HepG2 (cell line): ENCODE results near the gene IL1RL2. TPM values are rescaled to one million over a fixed set of nuclear protein-coding genes. Genes with fewer than 3 reads are reported as not detected.

Experiments used
- EEA1 ChIP-seq: sonication (generic); formaldehyde crosslinking; IDR thresholded peaks from 2 replicates; pipeline ENCODE4 v1.5.1; 2020; ENCODE audit warnings: mild to moderate bottlenecking, missing genetic modification reagents, borderline replicate concordance
- EP300 ChIP-seq, 3 experiments: sonication (generic) in 1 of 3; formaldehyde crosslinking in 1 of 3; IDR thresholded peaks; 2 replicates each; pipeline versions ENCODE4 v1.5.1 to v1.6.1; 2011 to 2020; ENCODE audit warnings: low read depth in 2 of 3, low read length in 2 of 3, borderline replicate concordance in 1 of 3, improper control_type of control experiment in 1 of 3, mild to moderate bottlenecking in 1 of 3, missing genetic modification reagents in 1 of 3, moderate library complexity in 1 of 3
- FOXP1 ChIP-seq, 2 experiments: fragments of 450-650 bp in 1 of 2; IDR thresholded peaks; 2 replicates each; pipeline ENCODE4 v1.6.1; 2017 to 2018; ENCODE audit warnings: antibody characterized with exemption in 1 of 2
- HHEX ChIP-seq: IDR thresholded peaks from 2 replicates; pipeline ENCODE4 v1.6.1; 2016; ENCODE audit warnings: control low read depth
- MBD4 ChIP-seq: IDR thresholded peaks from 2 replicates; pipeline ENCODE4 v1.6.1; 2012; ENCODE audit warnings: low read length, inconsistent platforms, borderline replicate concordance
- MED1 ChIP-seq: sonication (generic); formaldehyde crosslinking; IDR thresholded peaks from 2 replicates; pipeline ENCODE4 v1.4.0; 2020; ENCODE audit warnings: missing genetic modification reagents
- NPAS2 ChIP-seq: sonication (generic); formaldehyde crosslinking; IDR thresholded peaks from 2 replicates; pipeline ENCODE4 v1.8.0; 2022; ENCODE audit warnings: mild to moderate bottlenecking, missing genetic modification reagents, borderline replicate concordance
- PHB2 ChIP-seq: fragments of 450-650 bp; IDR thresholded peaks from 2 replicates; pipeline ENCODE4 v1.6.1; 2018; ENCODE audit not compliant: partially characterized antibody
- RXRB ChIP-seq: IDR thresholded peaks from 2 replicates; pipeline ENCODE4 v1.6.1; 2016; ENCODE audit warnings: borderline replicate concordance, missing genetic modification reagents, missing compliant biosample characterization
- SKI ChIP-seq: fragments of 450-650 bp; IDR thresholded peaks from one replicate; pipeline ENCODE4 v1.6.1; 2018; ENCODE audit warnings: mild to moderate bottlenecking; ENCODE audit not compliant: partially characterized antibody
- TBX3 ChIP-seq: fragments of 450-650 bp; IDR thresholded peaks from 2 replicates; pipeline ENCODE4 v1.6.1; 2017; ENCODE audit warnings: antibody characterized with exemption, mild to moderate bottlenecking, inconsistent platforms, borderline replicate concordance
- ZBTB21 ChIP-seq: sonication (generic); formaldehyde crosslinking; IDR thresholded peaks from 2 replicates; pipeline ENCODE4 v1.4.0; 2020; ENCODE audit warnings: missing genetic modification reagents
- ZFP36L1 ChIP-seq: sonication (generic); formaldehyde crosslinking; IDR thresholded peaks from 2 replicates; pipeline ENCODE4 v1.8.0; 2022; ENCODE audit warnings: mild to moderate bottlenecking, missing genetic modification reagents, moderate library complexity
- ZIK1 ChIP-seq: sonication (generic); formaldehyde crosslinking; IDR thresholded peaks from 2 replicates; pipeline ENCODE4 v1.5.0; 2020; ENCODE audit warnings: mild to moderate bottlenecking, low read depth, missing genetic modification reagents, borderline replicate concordance
- ZMYM4 ChIP-seq: sonication (generic); formaldehyde crosslinking; IDR thresholded peaks from 2 replicates; pipeline ENCODE4 v1.8.1; 2023; ENCODE audit warnings: mild to moderate bottlenecking, missing genetic modification reagents
- ZNF530 ChIP-seq: sonication (generic); formaldehyde crosslinking; IDR thresholded peaks from 2 replicates; pipeline ENCODE4 v1.5.0; 2020; ENCODE audit warnings: low read depth, mild to moderate bottlenecking, missing genetic modification reagents
- ZNF547 ChIP-seq: sonication (generic); formaldehyde crosslinking; IDR thresholded peaks from 2 replicates; pipeline ENCODE4 v1.5.1; 2020; ENCODE audit warnings: mild to moderate bottlenecking, missing genetic modification reagents
- ZNF572 ChIP-seq: sonication (generic); formaldehyde crosslinking; IDR thresholded peaks from 2 replicates; pipeline ENCODE4 v1.5.1; 2020; ENCODE audit warnings: mild to moderate bottlenecking, missing genetic modification reagents
- ZNF577 ChIP-seq: sonication (generic); formaldehyde crosslinking; IDR thresholded peaks from 2 replicates; pipeline ENCODE4 v1.4.0; 2020; ENCODE audit warnings: mild to moderate bottlenecking, low read depth, missing genetic modification reagents, borderline replicate concordance
- ZNF629 ChIP-seq: sonication (generic); formaldehyde crosslinking; conservative IDR thresholded peaks from 2 replicates; pipeline ENCODE4 v1.5.0; 2020; ENCODE audit warnings: missing genetic modification reagents
- ZNF660 ChIP-seq: sonication (generic); formaldehyde crosslinking; IDR thresholded peaks from 2 replicates; pipeline ENCODE4 v1.5.1; 2020; ENCODE audit warnings: mild to moderate bottlenecking, low read depth, missing genetic modification reagents, borderline replicate concordance
- polyA plus RNA-seq, 8 experiments: library from polyadenylated mRNA; depleted of rRNA in 3 of 8; stranded (reverse) in 7 of 8; unstranded in 1 of 8; fragments of >200 nt; fragmentation: Illumina TruSeq in 4 of 8; extraction: Trizol in 4 of 8; gene quantifications; 2 replicates each; pipeline versions ENCODE4 v1.2.1 to v1.2.3, GENCODE V29; 2011 to 2016; ENCODE audit warnings: low read depth in 4 of 8, missing spikeins in 1 of 8, mixed read lengths in 1 of 8; ENCODE audit not compliant: insufficient read depth in 1 of 8
- total RNA-seq, 5 experiments: library from RNA; depleted of rRNA; stranded (reverse); fragments of >200 nt; fragmentation: Illumina TruSeq; extraction: Trizol; gene quantifications; 2 replicates each; pipeline ENCODE4 v1.2.3, GENCODE V29; 2016; ENCODE audit warnings: low read depth in 1 of 5
- TF ChIP-seq, protein P1 (sequence below): IDR thresholded peaks from 2 replicates; pipeline ENCODE4 v1.6.1; 2016; ENCODE audit warnings: low read depth, control low read depth
- TF ChIP-seq, protein P2 (sequence below): sonication (generic); formaldehyde crosslinking; IDR thresholded peaks from 2 replicates; pipeline ENCODE4 v1.9.0; 2022; ENCODE audit warnings: missing genetic modification reagents, mild to moderate bottlenecking, borderline replicate concordance
- TF ChIP-seq, protein P3 (sequence below): sonication (generic); formaldehyde crosslinking; IDR thresholded peaks from 2 replicates; pipeline ENCODE4 v1.4.0; 2020; ENCODE audit warnings: mild to moderate bottlenecking, missing genetic modification reagents
- TF ChIP-seq, protein P4 (sequence below): sonication (generic); formaldehyde crosslinking; IDR thresholded peaks from 2 replicates; pipeline ENCODE4 v1.8.0; 2022; ENCODE audit warnings: mild to moderate bottlenecking, missing genetic modification reagents

Gene IL1RL2
- total and polyA plus RNA-seq, 2 of the 13 experiments (the other 11 are each of a cell fraction or from before 2014, with no cell fraction given): 0.03 TPM; not detected in 1

DNA sequence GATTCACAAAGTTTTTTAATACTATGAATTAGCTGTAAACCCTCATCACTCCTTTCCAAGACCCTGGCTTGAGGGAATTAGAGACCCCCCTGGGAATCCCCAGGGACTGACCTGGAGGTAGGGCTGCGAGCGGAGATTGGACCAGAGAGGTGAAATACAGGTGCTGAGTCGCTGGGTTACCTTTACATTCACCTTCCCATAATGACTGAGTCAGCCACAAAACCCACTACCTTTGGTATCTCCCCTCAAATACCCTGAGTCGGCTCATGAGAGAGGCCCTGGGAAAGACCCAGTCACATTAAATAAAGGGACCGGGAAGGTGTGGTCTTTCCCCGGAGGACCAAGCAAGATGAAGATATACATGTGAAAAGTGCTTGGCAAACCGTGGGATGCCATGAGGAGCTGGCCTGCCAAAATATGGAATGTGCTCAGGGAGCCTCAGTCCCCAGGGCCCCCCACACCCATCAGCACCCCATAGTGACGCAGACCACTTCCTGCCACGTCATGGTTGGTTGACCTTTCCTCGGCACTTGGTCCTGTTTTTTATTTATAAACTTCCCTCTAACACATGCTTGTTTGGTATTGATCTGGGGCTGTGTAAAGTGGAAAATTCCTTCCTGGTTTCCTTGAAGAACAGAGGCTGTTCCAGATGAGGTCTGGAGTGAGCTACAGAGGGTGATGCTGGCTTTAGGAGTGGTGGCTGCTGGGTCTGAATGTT lies 51.4 kb downstream of the IL1RL2 start (continued):
- TF ChIP-seq, protein P1, sequence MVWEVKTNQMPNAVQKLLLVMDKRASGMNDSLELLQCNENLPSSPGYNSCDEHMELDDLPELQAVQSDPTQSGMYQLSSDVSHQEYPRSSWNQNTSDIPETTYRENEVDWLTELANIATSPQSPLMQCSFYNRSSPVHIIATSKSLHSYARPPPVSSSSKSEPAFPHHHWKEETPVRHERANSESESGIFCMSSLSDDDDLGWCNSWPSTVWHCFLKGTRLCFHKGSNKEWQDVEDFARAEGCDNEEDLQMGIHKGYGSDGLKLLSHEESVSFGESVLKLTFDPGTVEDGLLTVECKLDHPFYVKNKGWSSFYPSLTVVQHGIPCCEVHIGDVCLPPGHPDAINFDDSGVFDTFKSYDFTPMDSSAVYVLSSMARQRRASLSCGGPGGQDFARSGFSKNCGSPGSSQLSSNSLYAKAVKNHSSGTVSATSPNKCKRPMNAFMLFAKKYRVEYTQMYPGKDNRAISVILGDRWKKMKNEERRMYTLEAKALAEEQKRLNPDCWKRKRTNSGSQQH (CRISPR knock-in tag): 0 out of 2 replicates have a peak, but pooled peaks have one; percentile 40
- no peak for TF ChIP-seq ZNF547
- TF ChIP-seq EEA1 (CRISPR knock-in tag): no peak
- TF ChIP-seq NPAS2 (CRISPR knock-in tag): no peak
- TF ChIP-seq ZIK1 (CRISPR knock-in tag): no peak
- no peak for TF ChIP-seq TBX3
- TF ChIP-seq ZFP36L1 (CRISPR knock-in tag): no peak
- no peak for TF ChIP-seq MBD4
- no peak for TF ChIP-seq FOXP1 (IDR thresholded peaks at IDR 0.05)
- TF ChIP-seq FOXP1 (CRISPR knock-in tag; IDR thresholded peaks at IDR 0.05): 0 out of 2 replicates have a peak, but pooled peaks have one; percentile 30
- TF ChIP-seq HHEX (CRISPR knock-in tag): no peak
- TF ChIP-seq, protein P2, sequence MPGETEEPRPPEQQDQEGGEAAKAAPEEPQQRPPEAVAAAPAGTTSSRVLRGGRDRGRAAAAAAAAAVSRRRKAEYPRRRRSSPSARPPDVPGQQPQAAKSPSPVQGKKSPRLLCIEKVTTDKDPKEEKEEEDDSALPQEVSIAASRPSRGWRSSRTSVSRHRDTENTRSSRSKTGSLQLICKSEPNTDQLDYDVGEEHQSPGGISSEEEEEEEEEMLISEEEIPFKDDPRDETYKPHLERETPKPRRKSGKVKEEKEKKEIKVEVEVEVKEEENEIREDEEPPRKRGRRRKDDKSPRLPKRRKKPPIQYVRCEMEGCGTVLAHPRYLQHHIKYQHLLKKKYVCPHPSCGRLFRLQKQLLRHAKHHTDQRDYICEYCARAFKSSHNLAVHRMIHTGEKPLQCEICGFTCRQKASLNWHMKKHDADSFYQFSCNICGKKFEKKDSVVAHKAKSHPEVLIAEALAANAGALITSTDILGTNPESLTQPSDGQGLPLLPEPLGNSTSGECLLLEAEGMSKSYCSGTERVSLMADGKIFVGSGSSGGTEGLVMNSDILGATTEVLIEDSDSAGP: no peak
- TF ChIP-seq, protein P3, sequence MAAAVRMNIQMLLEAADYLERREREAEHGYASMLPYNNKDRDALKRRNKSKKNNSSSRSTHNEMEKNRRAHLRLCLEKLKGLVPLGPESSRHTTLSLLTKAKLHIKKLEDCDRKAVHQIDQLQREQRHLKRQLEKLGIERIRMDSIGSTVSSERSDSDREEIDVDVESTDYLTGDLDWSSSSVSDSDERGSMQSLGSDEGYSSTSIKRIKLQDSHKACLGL (CRISPR knock-in tag): no peak
- TF ChIP-seq ZBTB21 (CRISPR knock-in tag): peak; percentile 72
- TF ChIP-seq ZNF572 (CRISPR knock-in tag): no peak
- no peak for TF ChIP-seq PHB2
- TF ChIP-seq ZNF629 (CRISPR knock-in tag): no peak
- 0 out of 2 replicates have a peak, but pooled peaks have one; percentile 27 for TF ChIP-seq ZMYM4 (CRISPR knock-in tag)
- TF ChIP-seq, protein P4, sequence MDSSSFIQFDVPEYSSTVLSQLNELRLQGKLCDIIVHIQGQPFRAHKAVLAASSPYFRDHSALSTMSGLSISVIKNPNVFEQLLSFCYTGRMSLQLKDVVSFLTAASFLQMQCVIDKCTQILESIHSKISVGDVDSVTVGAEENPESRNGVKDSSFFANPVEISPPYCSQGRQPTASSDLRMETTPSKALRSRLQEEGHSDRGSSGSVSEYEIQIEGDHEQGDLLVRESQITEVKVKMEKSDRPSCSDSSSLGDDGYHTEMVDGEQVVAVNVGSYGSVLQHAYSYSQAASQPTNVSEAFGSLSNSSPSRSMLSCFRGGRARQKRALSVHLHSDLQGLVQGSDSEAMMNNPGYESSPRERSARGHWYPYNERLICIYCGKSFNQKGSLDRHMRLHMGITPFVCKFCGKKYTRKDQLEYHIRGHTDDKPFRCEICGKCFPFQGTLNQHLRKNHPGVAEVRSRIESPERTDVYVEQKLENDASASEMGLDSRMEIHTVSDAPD (CRISPR knock-in tag): no peak
- TF ChIP-seq MED1 (CRISPR knock-in tag): peak; percentile 33; the same call in 1 of the 2 replicates
- peak; percentile 33; the same call in 1 of the 2 replicates for TF ChIP-seq RXRB
- no peak for TF ChIP-seq ZNF530 (CRISPR knock-in tag)
- no peak for TF ChIP-seq ZNF660
- TF ChIP-seq EP300 (IDR thresholded peaks at IDR 0.05; ENCODE audit: low read depth in 2 of 2, low read length in 2 of 2): peak in 1 of 2 experiments; percentile 78; a peak in 1 of 4 replicates
- no peak for TF ChIP-seq EP300 (CRISPR knock-in tag; IDR thresholded peaks at IDR 0.05; ENCODE audit: borderline replicate concordance)
- TF ChIP-seq SKI: no peak
- TF ChIP-seq ZNF577 (CRISPR knock-in tag): no peak
